HEK293 (cell line): ENCODE measurements around the gene LRRTM4.

ENCODE experiments used
- CTCF ChIA-PET: fragments of 350-600 bp; formaldehyde crosslinking; extraction: SDS; loops from one replicate; lab custom pipeline; 2021; ENCODE audit warnings: antibody characterized with exemption; lab: Yijun Ruan, JAX
- POLR2A ChIA-PET: fragments of 300-600 bp; formaldehyde crosslinking; extraction: SDS; loops from one replicate; lab custom pipeline; 2020; ENCODE audit warnings: antibody characterized with exemption, inconsistent platforms; lab: Yijun Ruan, JAX
- H3K27ac ChIP-seq: fragments of 200-500 bp; sonication (Bioruptor generic); 2 replicates; pipeline ENCODE4 v1.5.1; 2014; ENCODE audit warnings: low read depth, low read length, control low read depth, inconsistent platforms; ENCODE audit errors: extremely low read depth
- H3K36me3 ChIP-seq, 2 experiments: fragments of 200-500 bp in 1 of 2; sonication (Bioruptor generic) in 1 of 2; 1 replicate in 1 of 2; 2 replicates in 1 of 2; pipeline ENCODE4 v1.5.1; 2014 to 2017; ENCODE audit warnings: inconsistent platforms in 2 of 2, low read length in 2 of 2; ENCODE audit not compliant: control insufficient read depth in 2 of 2, insufficient read depth in 1 of 2
- H3K4me1 ChIP-seq: fragments of 200-500 bp; sonication (Bioruptor generic); 2 replicates; pipeline ENCODE4 v1.5.1; 2014; ENCODE audit warnings: mild to moderate bottlenecking, low read length, inconsistent platforms; ENCODE audit not compliant: control insufficient read depth, insufficient read depth
- H3K4me3 ChIP-seq: 2 replicates; pipeline ENCODE4 v1.5.1; 2011; ENCODE audit warnings: low read depth, mild to moderate bottlenecking, control low read depth, low read length, moderate library complexity
- H3K9me3 ChIP-seq: fragments of 200-500 bp; sonication (Bioruptor generic); 2 replicates; pipeline ENCODE4 v1.5.1; 2014; ENCODE audit warnings: low read depth, low read length, inconsistent platforms; ENCODE audit not compliant: control insufficient read depth, insufficient read depth
- CTCF ChIP-seq: fragments of 450-650 bp; formaldehyde crosslinking; IDR thresholded peaks from 2 replicates; pipeline ENCODE4 v1.5.1; 2016; ENCODE audit warnings: missing biosample characterization, missing genetic modification characterization
- ELK4 ChIP-seq: IDR thresholded peaks from 2 replicates; pipeline ENCODE4 v1.6.1; 2011; ENCODE audit warnings: mild to moderate bottlenecking, low read depth, low read length, borderline replicate concordance
- FEZF1 ChIP-seq: fragments of 450-650 bp; formaldehyde crosslinking; IDR thresholded peaks from 2 replicates; pipeline ENCODE4 v1.5.1; 2016; ENCODE audit warnings: missing biosample characterization, missing genetic modification characterization
- HIC1 ChIP-seq: fragments of 450-650 bp; formaldehyde crosslinking; IDR thresholded peaks from 2 replicates; pipeline ENCODE4 v1.5.1; 2016; ENCODE audit warnings: missing biosample characterization, missing genetic modification characterization
- INSM2 ChIP-seq: fragments of 450-650 bp; formaldehyde crosslinking; IDR thresholded peaks from 2 replicates; pipeline ENCODE4 v1.5.1; 2016; ENCODE audit warnings: missing biosample characterization, missing genetic modification characterization
- KLF8 ChIP-seq: fragments of 450-650 bp; formaldehyde crosslinking; IDR thresholded peaks from 2 replicates; pipeline ENCODE4 v1.5.1; 2016; ENCODE audit warnings: missing biosample characterization, missing genetic modification characterization
- PBX3 ChIP-seq: sonication (generic); formaldehyde crosslinking; IDR thresholded peaks from 2 replicates; pipeline ENCODE4 v1.8.1; 2022; ENCODE audit warnings: mild to moderate bottlenecking, moderate library complexity, missing genetic modification reagents
- PRDM4 ChIP-seq: fragments of 450-650 bp; formaldehyde crosslinking; IDR thresholded peaks from 2 replicates; pipeline ENCODE4 v1.5.1; 2017; ENCODE audit warnings: missing biosample characterization, missing genetic modification characterization
- SCRT1 ChIP-seq: fragments of 450-650 bp; formaldehyde crosslinking; IDR thresholded peaks from 2 replicates; pipeline ENCODE4 v1.5.1; 2016; ENCODE audit warnings: missing biosample characterization, missing genetic modification characterization, borderline replicate concordance
- SETDB1 ChIP-seq: IDR thresholded peaks from one replicate; pipeline ENCODE4 v1.6.1; 2017; ENCODE audit warnings: mild to moderate bottlenecking, low read length, moderate library complexity, mixed read lengths; ENCODE audit not compliant: insufficient read length
- ZBTB26 ChIP-seq: fragments of 450-650 bp; formaldehyde crosslinking; optimal IDR thresholded peaks from 2 replicates; pipeline ENCODE3; 2016; ENCODE audit warnings: missing biosample characterization, mild to moderate bottlenecking, missing genetic modification characterization
- ZNF121 ChIP-seq: fragments of 450-650 bp; formaldehyde crosslinking; IDR thresholded peaks from 2 replicates; pipeline ENCODE4 v1.5.1; 2016; ENCODE audit warnings: missing biosample characterization, missing genetic modification characterization
- ZNF350 ChIP-seq: fragments of 450-650 bp; formaldehyde crosslinking; IDR thresholded peaks from 2 replicates; pipeline ENCODE4 v1.5.0; 2017; ENCODE audit warnings: missing biosample characterization, mild to moderate bottlenecking, missing genetic modification characterization
- ZNF354C ChIP-seq: fragments of 450-650 bp; formaldehyde crosslinking; IDR thresholded peaks from 2 replicates; pipeline ENCODE4 v1.5.1; 2016; ENCODE audit warnings: missing biosample characterization, missing genetic modification characterization, low read depth, borderline replicate concordance
- ZNF366 ChIP-seq: fragments of 450-650 bp; formaldehyde crosslinking; conservative IDR thresholded peaks from 2 replicates; pipeline ENCODE4 v1.5.1; 2016; ENCODE audit warnings: missing biosample characterization, missing genetic modification characterization
- ZNF394 ChIP-seq: fragments of 450-650 bp; formaldehyde crosslinking; IDR thresholded peaks from 2 replicates; pipeline ENCODE4 v1.5.1; 2016; ENCODE audit warnings: missing biosample characterization, missing genetic modification characterization, mild to moderate bottlenecking, moderate library complexity, borderline replicate concordance
- ZNF571 ChIP-seq: fragments of 450-650 bp; formaldehyde crosslinking; IDR thresholded peaks from 2 replicates; pipeline ENCODE4 v1.5.0; 2017; ENCODE audit warnings: missing biosample characterization, missing genetic modification characterization
- ZNF580 ChIP-seq: fragments of 450-650 bp; formaldehyde crosslinking; IDR thresholded peaks from 2 replicates; pipeline ENCODE4 v1.5.1; 2016; ENCODE audit warnings: missing biosample characterization, missing genetic modification characterization
- ZNF610 ChIP-seq: fragments of 450-650 bp; formaldehyde crosslinking; IDR thresholded peaks from 2 replicates; pipeline ENCODE4 v1.5.1; 2016; ENCODE audit warnings: missing biosample characterization, missing genetic modification characterization, borderline replicate concordance
- ZNF623 ChIP-seq: fragments of 450-650 bp; formaldehyde crosslinking; IDR thresholded peaks from 2 replicates; pipeline ENCODE4 v1.5.1; 2016; ENCODE audit warnings: missing biosample characterization, missing genetic modification characterization
- ZNF843 ChIP-seq: fragments of 450-650 bp; formaldehyde crosslinking; IDR thresholded peaks from 2 replicates; pipeline ENCODE4 v1.5.1; 2016; ENCODE audit warnings: missing biosample characterization, missing genetic modification characterization

The LRRTM4 gene

GRCh38 chr2:77013457-77013856, 508.7 kb downstream of the LRRTM4 start (continued):
- no peak for TF ChIP-seq CTCF (tag by site-specific recombination)
- TF ChIP-seq ZNF571, result no peak
- TF ChIP-seq ZNF121, result no peak
- no peak for TF ChIP-seq ZNF354C (tag by site-specific recombination)
- no peak for TF ChIP-seq PBX3 (CRISPR knock-in tag)
- no peak for TF ChIP-seq ZNF610
- no peak for TF ChIP-seq PRDM4 (tag by site-specific recombination)
- TF ChIP-seq SCRT1 (tag by site-specific recombination), result no peak
- no peak for TF ChIP-seq ZBTB26 (tag by site-specific recombination)
- TF ChIP-seq FEZF1 (tag by site-specific recombination), result no peak
- no peak for TF ChIP-seq ZNF580 (tag by site-specific recombination)

- Histone ChIP-seq H3K9me3 (no peaks in the 10 kb centered on the region), H3K4me3 (no peak overlapping the region), H3K36me3 (no peaks in the 10 kb centered on the region), H3K27ac (no peak overlapping the region), H3K4me1 (no peaks in the 10 kb centered on the region)
- POLR2A ChIA-PET, result no interaction called here
- CTCF ChIA-PET, result no interaction called here
- TF ChIP-seq INSM2 (tag by site-specific recombination) (0 out of 2 replicates have a peak, but pooled peaks have one; percentile 18), SETDB1 (peak; percentile 13), ZNF394 (0 out of 2 replicates have a peak, but pooled peaks have one; percentile 13), KLF8 (peak; percentile 45), ZNF366 (tag by site-specific recombination) (peak; percentile 83), ZNF843 (no peak), HIC1 (tag by site-specific recombination) (peak; percentile 64; the same call in 1 of the 2 replicates), ELK4 (no peak), PRDM4 (tag by site-specific recombination) (no peak), ZNF350 (tag by site-specific recombination) (no peak), ZNF623 (tag by site-specific recombination) (no peak)
These were observed 512.9 kb downstream of the LRRTM4 start for GRCh38 chr2:77009307-77009706.
